Immature natural killer cell (primary cell): ENCODE data around the gene GOLGA8T. TPM values are rescaled to one million over a fixed set of nuclear protein-coding genes. Genes with fewer than 3 reads are reported as not detected.
"Not testable (repeated sequence)": the region's sequence is repeated elsewhere in the genome, so short reads cannot be mapped to it uniquely, and the experiment has no call there.

ENCODE experiments used
- DNase-seq, 3 donors: peaks; one replicate each; pipeline ENCODE4 v3.0.0; 2022; ENCODE audit warnings: mixed read lengths in 1 of 3
- H3K27ac Mint-ChIP-seq, 6 donors: one replicate each; pipeline ENCODE4 v1.8.0; 2020; ENCODE audit warnings: mixed read lengths in 6 of 6, mild to moderate bottlenecking in 5 of 6, inconsistent platforms in 4 of 6, moderate library complexity in 3 of 6
- H3K27me3 Mint-ChIP-seq, 3 donors: one replicate each; pipeline ENCODE4 v1.8.0; 2020 to 2021; ENCODE audit warnings: low read depth in 3 of 3, mild to moderate bottlenecking in 3 of 3, mixed read lengths in 3 of 3, moderate library complexity in 3 of 3, inconsistent platforms in 1 of 3
- H3K36me3 Mint-ChIP-seq, 3 donors: one replicate each; pipeline ENCODE4 v1.8.0; 2020; ENCODE audit warnings: mixed read lengths in 3 of 3, inconsistent platforms in 2 of 3, mild to moderate bottlenecking in 2 of 3
- H3K4me1 Mint-ChIP-seq, 2 donors: one replicate each; pipeline ENCODE4 v1.8.0; 2020; ENCODE audit warnings: inconsistent platforms in 2 of 2, mild to moderate bottlenecking in 2 of 2, mixed read lengths in 2 of 2, moderate library complexity in 1 of 2
- H3K4me3 Mint-ChIP-seq, 5 donors: one replicate each; pipeline ENCODE4 v1.8.0; 2020; ENCODE audit warnings: mild to moderate bottlenecking in 5 of 5, mixed read lengths in 5 of 5, inconsistent platforms in 3 of 5, moderate library complexity in 3 of 5
- H3K9me3 Mint-ChIP-seq, 6 donors: one replicate each; pipeline ENCODE4 v1.8.0; 2020; ENCODE audit warnings: mild to moderate bottlenecking in 6 of 6, mixed read lengths in 6 of 6, inconsistent platforms in 4 of 6, moderate library complexity in 3 of 6
- polyA plus RNA-seq, 3 donors: library from polyadenylated mRNA; unstranded; fragments of 300-500 nt; fragmentation: Illumina TruSeq; gene quantifications; one replicate each; pipeline ENCODE4 v1.2.3, GENCODE V29; 2021

GOLGA8T gene, protein sequence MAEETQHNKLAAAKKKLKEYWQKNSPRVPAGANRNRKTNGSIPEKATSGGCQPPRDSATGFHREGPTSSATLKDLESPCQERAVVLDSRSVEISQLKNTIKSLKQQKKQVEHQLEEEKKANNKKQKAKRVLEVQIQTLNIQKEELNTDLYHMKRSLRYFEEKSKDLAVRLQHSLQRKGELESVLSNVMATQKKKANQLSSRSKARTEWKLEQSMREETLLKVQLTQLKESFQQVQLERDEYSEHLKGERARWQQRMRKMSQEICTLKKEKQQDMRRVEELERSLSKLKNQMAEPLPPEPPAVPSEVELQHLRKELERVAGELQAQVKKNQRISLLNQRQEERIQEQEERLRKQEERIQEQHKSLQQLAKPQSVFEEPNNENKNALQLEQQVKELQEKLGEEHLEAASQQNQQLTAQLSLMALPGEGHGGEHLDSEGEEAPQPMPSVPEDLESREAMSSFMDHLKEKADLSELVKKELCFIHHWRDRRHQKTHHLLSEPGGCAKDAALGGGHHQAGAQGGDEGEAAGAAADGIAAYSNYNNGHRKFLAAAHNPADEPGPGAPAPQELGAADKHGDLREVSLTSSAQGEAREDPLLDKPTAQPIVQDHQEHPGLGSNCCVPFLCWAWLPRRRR
- polyA plus RNA-seq, result under 1 TPM in 2 of 3 donors, not detected in 1; 0.16 to 0.20 TPM

DNA sequence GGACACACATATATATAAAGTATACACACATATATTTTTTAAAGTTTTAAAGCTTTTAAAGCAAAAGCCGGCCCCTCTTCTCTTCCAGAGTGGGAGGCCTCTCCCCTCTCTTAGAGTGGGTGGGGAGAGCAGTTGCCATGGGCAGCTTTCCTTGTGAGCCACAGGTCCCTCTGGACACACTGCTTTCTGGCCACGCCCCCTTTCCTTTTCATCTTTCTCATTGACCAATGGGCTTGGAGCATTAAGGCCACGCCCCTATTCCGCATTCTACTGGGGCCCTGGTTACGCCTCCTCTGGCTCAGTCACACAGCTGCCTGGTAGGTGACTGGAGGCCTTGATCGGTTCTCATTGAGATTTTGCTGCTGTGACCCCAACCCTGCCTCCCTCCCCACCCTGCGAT, at the start of gene GOLGA8T:
GOLGA8T (plus strand) TSS at position 301 of the 400 bp plus-strand sequence; CDS start at position 399, 98 bp downstream.
- not testable (repeated sequence) for H3K4me1 Mint-ChIP-seq, H3K36me3 Mint-ChIP-seq, H3K4me3 Mint-ChIP-seq, DNase-seq, H3K27me3 Mint-ChIP-seq, H3K9me3 Mint-ChIP-seq, H3K27ac Mint-ChIP-seq

DNA sequence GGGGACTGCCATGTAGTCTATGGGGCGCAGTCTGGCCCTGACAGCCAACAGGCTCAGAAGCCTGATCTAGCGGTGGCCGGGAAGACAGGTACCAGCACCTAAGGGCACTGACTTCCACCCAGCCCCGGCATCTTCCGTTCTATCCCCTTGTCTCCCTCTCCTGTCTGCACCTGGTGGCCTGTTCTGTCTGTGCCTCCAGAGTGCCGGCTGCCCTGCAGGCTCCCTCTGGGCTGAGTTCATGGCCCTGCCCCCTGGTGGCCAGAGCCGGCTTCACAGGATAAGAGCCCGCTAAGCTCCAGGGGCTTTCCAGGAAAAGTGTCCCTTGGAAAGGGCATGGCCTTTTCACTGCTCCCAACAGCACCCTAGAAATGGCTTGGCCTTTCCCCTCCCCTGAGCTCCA, 37.0 kb upstream of the GOLGA8T start:
- not testable (repeated sequence) for DNase-seq, H3K4me3 Mint-ChIP-seq, H3K27me3 Mint-ChIP-seq, H3K4me1 Mint-ChIP-seq, H3K36me3 Mint-ChIP-seq, H3K27ac Mint-ChIP-seq, H3K9me3 Mint-ChIP-seq

DNA sequence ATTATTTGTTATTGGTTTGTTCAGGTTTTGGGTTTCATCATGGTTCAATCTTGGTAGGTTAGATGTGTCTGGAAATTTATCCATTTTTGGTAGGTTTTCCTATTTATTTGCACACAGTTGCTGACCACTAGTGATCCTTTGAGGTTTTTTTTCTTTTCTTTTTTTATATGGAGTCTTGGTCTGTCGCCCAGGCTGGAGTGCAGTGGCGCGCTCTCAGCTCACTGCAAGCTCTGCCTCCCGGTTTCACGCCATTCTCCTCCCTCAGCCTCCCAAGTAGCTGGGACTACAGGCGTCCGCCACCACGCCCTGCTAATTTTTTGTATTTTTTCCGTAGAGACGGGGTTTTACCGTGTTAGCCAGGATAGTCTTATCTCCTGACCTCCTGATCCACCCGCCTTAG, 32.0 kb upstream of the GOLGA8T start:
- not testable (repeated sequence) for H3K4me3 Mint-ChIP-seq, H3K9me3 Mint-ChIP-seq, H3K4me1 Mint-ChIP-seq, DNase-seq, H3K27me3 Mint-ChIP-seq, H3K27ac Mint-ChIP-seq, H3K36me3 Mint-ChIP-seq

DNA sequence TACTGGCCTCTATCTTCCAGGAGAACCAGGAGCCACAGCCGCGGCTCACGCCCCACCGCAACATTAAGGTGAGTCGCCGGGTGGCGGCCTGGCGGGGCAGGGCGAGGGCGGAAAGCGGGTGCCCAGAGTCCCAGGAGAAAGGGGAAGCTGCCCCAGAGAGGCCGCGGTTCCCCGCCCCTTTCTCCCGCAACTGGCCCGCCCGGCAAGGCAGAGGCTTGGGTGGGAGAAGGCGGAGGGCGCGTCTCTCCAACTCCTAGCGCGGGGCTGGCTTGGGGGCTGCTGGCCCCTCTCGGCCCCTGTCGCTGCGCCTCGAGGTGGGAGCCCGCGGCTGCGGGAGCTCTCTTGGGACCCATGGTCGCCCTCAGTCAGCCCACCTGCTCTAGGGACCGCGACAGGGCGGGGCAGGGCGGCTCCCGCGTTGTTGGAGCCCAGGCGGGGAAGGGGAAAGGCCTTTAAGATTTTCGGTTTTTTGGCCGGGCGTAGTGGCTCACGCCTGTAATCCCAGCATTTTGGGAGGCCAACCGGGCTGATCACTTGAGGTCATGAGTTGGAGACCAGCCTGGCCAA, 30.8 kb upstream of the GOLGA8T start:
- peak overlapping the region in 2 of 5 donors; percentile 66 to 68 for H3K4me3 Mint-ChIP-seq
- not testable (repeated sequence) for H3K27me3 Mint-ChIP-seq, H3K27ac Mint-ChIP-seq, DNase-seq, H3K36me3 Mint-ChIP-seq, H3K9me3 Mint-ChIP-seq, H3K4me1 Mint-ChIP-seq

DNA sequence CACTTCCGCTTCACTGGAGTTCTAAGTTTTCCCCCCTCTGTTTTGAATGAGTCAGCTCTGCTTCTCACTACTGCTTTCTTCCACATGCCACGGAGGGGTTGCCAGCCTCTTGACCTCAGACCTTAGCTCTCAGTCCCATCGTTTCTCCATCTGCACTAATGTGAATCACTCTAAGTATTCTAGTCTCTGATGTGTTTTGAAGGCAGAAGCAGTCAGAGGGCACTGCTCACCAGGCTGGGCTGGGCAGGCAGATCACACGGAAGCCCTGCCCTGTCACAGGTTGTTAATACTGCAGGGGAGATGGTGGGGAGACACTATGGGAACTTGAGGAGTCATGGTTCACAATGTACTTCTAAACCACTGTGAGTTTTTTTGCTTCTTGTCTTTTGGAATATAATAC, 24.3 kb upstream of the GOLGA8T start:
- not testable (repeated sequence) for H3K36me3 Mint-ChIP-seq, H3K27ac Mint-ChIP-seq, H3K4me3 Mint-ChIP-seq, H3K27me3 Mint-ChIP-seq, DNase-seq, H3K4me1 Mint-ChIP-seq, H3K9me3 Mint-ChIP-seq

DNA sequence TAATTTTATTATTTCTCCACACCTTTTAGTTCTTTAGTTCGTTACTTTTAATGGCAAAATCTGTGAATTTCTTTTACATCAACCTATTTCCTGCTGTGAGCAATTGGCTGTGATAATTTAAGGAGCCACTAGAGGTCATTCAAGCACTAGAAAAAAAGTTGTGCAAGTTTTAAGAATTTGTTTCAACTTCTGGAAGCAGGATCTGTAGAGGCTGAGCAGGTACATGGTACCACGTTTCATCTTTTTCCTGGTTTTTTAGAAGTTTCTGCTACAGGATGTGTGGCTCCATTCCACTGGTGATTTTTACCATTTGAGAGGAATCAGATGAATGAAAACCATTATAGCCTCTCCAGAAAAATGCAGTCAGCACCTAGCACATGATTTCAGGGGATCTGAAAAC, 4.8 kb upstream of the GOLGA8T start:
- not testable (repeated sequence) for H3K27ac Mint-ChIP-seq, H3K9me3 Mint-ChIP-seq, H3K4me1 Mint-ChIP-seq, H3K4me3 Mint-ChIP-seq, H3K27me3 Mint-ChIP-seq, H3K36me3 Mint-ChIP-seq
- peak; percentile 0 to 27 (median 16) for DNase-seq

DNA sequence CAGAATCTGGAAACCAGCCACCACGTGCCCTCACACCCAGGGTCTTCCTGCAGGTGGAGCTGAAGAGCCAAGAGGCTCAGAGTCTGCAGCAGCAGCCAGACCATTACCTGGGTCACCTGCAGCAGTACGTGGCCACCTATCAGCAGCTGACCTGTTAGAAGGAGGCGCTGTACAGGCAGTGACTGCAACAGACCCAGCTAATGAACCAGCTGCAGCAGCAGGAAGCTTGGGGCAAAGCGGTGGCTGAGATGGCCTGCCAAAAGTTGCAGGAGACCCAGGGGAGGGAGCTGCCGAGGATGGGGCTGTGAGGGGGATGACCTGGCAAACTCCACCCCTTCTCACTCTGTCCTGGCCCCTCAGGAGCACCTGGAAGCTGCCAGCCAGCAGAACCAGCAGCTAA, 8.4 kb downstream of the GOLGA8T start:
- not testable (repeated sequence) for H3K27ac Mint-ChIP-seq, DNase-seq, H3K4me1 Mint-ChIP-seq, H3K9me3 Mint-ChIP-seq, H3K4me3 Mint-ChIP-seq, H3K27me3 Mint-ChIP-seq, H3K36me3 Mint-ChIP-seq

DNA sequence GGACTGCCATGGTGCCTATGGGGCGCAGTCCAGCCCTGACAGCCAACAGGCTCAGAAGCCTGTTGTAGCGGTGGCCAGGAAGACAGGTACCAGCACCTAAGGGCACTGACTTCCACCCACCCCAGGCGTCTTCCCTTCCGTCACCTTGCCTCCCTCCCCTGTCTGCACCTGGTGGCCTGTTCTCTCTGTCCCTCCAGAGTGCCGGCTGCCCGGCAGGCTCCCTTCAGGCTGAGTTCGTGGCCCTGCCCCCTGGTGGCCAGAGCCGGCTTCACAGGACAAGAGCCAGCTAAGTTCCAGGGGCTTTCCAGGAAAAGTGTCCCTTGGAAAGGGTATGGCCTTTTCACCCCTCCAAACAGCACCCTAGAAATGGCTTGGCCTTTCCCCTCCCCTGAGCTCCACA, 15.0 kb downstream of the GOLGA8T start:
- H3K36me3 Mint-ChIP-seq, H3K4me3 Mint-ChIP-seq, DNase-seq, H3K27ac Mint-ChIP-seq, H3K4me1 Mint-ChIP-seq, H3K9me3 Mint-ChIP-seq, H3K27me3 Mint-ChIP-seq: not testable (repeated sequence)

DNA sequence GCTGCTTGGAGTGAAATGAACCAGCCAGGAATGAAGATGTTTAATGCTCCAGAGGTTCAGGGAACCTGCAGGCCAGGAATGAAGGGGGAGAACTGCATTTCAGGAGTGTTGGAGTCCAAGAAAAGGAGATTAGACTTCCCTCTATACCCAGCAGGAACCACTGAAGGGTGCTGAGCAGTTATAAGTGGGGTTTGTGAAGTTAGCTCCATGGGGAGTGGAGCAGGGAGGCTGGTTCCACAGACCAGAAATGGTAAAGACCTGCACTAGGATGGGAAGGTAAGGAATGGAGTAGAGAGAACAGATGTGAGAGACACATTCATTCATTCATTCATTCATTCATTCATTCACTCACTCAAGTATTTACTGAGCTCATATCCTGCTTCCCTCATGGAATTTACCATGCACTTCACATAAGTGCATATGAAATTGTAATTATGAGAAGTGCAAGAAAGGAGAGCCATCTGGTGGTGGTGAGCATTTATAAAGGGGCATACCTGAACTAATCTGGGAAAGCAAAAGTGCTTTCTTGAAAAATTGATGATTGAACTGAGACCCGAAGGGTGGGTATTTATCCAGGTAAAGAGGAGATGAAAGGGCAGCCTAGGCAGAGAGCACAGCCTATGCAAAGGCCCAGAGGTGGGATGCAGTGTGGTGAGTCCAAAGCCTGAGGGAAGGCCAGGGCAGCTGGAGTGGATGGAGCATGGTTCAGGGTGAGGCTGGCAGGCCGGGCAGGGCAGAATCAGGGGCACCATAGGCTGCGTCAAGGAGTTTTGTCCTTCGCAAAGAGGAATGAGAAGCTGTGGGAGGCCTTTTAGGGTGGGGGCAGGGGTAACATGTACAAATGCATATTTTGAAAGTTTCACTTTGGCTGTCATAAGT, 27.9 kb downstream of the GOLGA8T start:
- not testable (repeated sequence) for H3K27ac Mint-ChIP-seq, H3K4me1 Mint-ChIP-seq, H3K27me3 Mint-ChIP-seq, DNase-seq, H3K36me3 Mint-ChIP-seq, H3K4me3 Mint-ChIP-seq, H3K9me3 Mint-ChIP-seq

DNA sequence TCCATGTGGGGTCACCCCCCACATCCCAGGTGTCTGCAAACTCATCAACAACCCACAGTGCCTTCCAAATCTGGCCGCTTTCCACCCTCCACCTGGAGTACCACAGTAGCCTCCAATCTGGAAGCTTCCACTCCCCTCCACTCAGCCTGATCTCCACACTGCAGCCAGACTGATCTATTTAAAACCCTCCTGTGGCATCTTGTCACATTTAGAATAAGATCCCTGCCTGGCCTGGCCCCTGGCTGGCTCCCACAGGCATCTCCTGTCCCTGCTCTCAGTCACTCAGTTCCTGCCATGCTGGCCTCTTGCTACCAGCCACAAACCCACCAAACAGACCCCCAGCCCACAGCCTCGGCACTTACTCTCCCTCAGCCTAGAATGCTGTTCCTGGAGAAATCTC, 28.9 kb downstream of the GOLGA8T start:
- not testable (repeated sequence) for DNase-seq, H3K4me1 Mint-ChIP-seq, H3K4me3 Mint-ChIP-seq, H3K9me3 Mint-ChIP-seq, H3K27ac Mint-ChIP-seq, H3K27me3 Mint-ChIP-seq, H3K36me3 Mint-ChIP-seq

DNA sequence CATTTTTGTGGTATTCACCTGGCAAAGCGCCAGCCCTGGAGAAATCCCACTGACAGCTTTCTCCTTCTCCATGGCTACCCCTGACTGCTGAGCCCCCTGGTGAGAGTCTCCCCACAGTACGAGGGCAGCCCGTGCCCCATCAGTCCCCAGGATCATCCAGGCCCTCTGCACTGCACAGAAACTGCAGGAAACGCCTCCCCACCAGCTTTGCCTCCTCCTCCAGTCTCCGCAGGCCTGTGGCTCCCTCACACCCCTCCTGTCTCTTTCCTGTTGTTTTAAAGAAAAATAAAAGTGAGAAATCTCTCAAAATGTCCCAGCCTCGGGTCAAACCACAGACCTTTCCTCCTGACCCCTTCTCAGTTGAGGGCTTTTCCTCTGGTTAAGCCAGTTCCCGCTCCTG, 29.4 kb downstream of the GOLGA8T start:
- DNase-seq, result peak; percentile 28 to 55 (median 47)
- not testable (repeated sequence) for H3K4me3 Mint-ChIP-seq, H3K4me1 Mint-ChIP-seq, H3K27me3 Mint-ChIP-seq, H3K27ac Mint-ChIP-seq, H3K36me3 Mint-ChIP-seq, H3K9me3 Mint-ChIP-seq

DNA sequence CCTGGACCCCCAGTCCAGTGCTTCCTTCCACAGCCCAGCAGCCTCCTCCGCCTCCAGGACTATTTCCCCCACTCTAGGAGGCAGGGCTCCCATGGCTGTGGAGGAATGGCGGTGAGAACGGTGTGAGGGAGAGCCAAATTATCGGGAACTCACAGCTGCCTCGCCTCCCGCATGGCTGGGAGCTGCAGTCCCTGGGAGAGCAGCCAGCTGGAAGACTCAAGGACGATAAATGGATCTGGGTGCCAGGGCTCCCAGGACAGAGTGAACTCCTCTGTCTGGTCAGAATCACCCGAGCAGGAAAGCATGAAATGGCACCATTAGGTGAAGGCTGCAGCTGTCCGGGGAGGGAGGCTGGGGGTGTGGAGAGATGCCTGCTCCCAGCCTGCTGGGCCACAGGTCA, 32.6 kb downstream of the GOLGA8T start:
- H3K27ac Mint-ChIP-seq, H3K27me3 Mint-ChIP-seq, H3K4me1 Mint-ChIP-seq, H3K36me3 Mint-ChIP-seq, DNase-seq, H3K4me3 Mint-ChIP-seq, H3K9me3 Mint-ChIP-seq: not testable (repeated sequence)

DNA sequence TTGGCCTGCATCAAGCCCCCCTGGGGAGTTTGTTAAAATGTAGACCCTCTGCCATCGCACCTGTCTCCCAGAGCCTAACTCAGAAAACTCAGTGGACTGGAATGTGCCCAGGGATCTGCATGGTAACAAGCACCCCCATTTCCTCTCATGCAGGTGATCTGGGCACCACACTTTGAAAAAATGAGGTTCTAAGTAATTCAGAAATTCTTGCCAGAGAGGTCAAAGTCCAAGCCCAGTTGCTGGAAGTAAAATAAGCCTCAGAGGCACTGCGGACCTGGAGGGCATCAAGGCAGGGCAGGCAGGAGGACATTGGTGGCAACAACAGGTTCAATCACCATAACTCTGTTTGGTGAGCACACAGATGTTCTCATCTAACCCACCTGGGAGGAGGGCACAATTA, 33.0 kb downstream of the GOLGA8T start:
- not testable (repeated sequence) for H3K9me3 Mint-ChIP-seq, H3K36me3 Mint-ChIP-seq, H3K27me3 Mint-ChIP-seq, H3K4me1 Mint-ChIP-seq, DNase-seq, H3K4me3 Mint-ChIP-seq, H3K27ac Mint-ChIP-seq

DNA sequence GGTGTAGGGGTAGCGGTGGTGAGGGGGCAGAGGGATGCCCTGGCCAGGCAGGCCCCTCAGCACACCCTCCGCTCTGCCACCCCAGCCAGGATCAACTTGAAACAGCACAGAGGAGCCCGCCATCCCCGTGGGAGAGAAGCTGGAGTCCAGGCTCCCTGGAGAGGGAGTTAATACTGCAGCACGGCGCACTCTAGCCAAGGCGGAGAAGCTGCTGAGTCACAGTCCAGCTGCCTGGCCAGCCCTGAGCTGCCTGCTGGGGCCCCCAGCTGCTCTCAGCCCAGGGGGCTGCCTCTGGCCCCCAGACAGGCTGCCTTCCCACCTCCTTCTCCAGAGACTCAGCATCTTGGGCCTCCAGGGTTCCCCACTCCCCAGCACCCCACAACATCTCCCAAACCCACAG, 36.6 kb downstream of the GOLGA8T start:
- not testable (repeated sequence) for H3K4me3 Mint-ChIP-seq, H3K9me3 Mint-ChIP-seq, H3K27ac Mint-ChIP-seq, DNase-seq, H3K4me1 Mint-ChIP-seq, H3K27me3 Mint-ChIP-seq, H3K36me3 Mint-ChIP-seq
